ENCODE measurements around the gene SH3RF2.
A peak's percentile ranks its signal among the peaks of the same experiment; 100 is the strongest.

The SH3RF2 gene

GRCh38 chr5:145971701-145972100, 35.3 kb downstream of the SH3RF2 start:
- no peak overlapping the region for H3K4me3 ChIP-seq
- no peak overlapping the region for H3K27ac ChIP-seq

GRCh38 chr5:145975001-145975360, 38.6 kb downstream of the SH3RF2 start:
- Histone ChIP-seq H3K27ac (no peak overlapping the region), H3K4me3 (no peak overlapping the region)

DNA sequence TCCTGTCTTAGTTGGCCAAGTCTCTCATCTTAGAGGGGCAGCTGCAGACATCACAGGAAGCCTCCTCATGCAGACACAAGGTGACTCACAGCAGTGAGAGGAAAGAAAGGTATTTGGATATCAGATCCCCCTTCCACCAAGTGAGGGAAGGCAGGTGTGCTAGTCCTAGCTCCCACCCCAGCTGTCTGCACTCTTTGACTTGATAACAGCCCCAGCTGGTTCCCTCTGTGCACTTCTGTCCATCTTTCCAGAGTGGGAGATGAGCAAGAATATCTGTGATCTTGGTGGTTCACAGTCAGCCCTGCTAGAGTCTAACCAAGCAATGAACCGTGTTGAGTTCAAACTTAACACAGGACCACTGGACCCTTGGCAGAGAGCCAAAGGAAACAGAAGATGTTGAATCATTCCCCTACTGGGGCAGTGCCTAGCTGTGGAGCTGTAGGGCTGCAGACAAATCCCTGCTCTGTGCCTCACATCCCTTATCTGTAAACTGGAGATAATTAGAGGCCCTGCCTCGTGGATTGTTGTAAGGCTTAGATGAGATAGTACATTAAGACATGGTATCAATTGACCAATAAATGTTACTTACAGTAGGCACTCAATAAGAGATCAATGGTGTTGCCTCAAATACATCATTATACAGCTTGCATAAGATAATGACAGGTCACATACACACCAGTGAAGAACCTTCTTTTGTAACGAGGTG, 39.1 kb downstream of the SH3RF2 start:
- Histone ChIP-seq H3K27ac (peak overlapping the region in 2 of 21 experiments; percentile 1 to 54), H3K4me3 (no peak overlapping the region)

GRCh38 chr5:145976431-145977155, 40.2 kb downstream of the SH3RF2 start:
- H3K4me3 ChIP-seq: no peak overlapping the region
- H3K27ac ChIP-seq: peak overlapping the region in 3 of 21 experiments; percentile 52 to 54 (median 53)

GRCh38 chr5:145978171-145978570, 41.8 kb downstream of the SH3RF2 start:
- no peak overlapping the region for H3K4me3 ChIP-seq
- H3K27ac ChIP-seq: peak overlapping the region in 2 of 21 experiments; percentile 10 to 26

GRCh38 chr5:145978708-145979107, 42.3 kb downstream of the SH3RF2 start:
- Histone ChIP-seq H3K27ac (peak overlapping the region in 4 of 21 experiments; percentile 8 to 40 (median 10)), H3K4me3 (no peak overlapping the region)

DNA sequence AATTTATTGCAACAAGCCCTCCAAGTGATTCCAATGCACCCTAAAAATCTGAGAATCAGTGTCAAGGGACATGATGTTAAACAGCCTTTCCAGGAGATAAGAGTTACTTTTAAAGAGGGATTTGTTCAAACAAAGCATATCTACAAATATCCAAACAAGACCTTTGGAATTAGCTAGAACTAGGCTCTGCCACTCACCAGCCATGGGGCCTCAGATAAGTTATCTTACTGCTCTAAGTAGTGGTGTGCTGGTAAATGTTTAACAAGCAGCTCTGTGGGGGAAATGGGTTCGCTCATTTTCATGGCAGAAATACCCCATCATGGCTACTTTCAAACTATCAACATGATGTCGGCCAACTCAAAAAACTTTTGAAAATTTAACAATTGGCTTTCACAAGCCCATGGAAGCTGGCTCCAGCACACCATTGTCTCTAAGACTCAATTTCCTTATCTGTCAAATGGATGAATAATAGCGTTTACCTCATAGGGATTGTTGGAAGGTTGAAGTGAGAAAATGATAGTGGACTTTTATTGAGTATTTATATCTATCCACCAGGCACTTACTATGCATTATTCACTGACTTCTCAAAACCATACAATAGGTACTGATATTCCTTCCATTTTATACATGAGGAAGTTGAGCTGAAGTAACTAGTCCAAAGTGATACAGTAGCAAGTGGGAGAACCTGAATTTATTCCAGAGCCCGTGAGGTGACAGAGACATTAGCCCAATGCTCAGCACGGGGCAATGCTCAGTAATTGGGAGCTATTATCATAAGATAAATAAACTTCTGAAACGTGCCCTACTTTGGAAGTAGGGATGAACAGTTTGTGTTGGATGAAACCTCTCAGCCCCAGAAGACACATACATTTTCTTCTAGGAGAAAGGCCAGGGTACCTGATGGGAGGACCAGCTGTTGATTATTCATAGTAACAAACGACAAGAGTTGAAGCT, 43.2 kb downstream of the SH3RF2 start:
- Histone ChIP-seq H3K27ac (peak overlapping the region in 5 of 21 experiments; percentile 8 to 47 (median 30)), H3K4me3 (no peak overlapping the region)

GRCh38 chr5:145980259-145980658, 43.9 kb downstream of the SH3RF2 start:
- H3K27ac ChIP-seq: peak overlapping the region in 1 of 21 experiments; percentile 30
- H3K4me3 ChIP-seq: no peak overlapping the region

DNA sequence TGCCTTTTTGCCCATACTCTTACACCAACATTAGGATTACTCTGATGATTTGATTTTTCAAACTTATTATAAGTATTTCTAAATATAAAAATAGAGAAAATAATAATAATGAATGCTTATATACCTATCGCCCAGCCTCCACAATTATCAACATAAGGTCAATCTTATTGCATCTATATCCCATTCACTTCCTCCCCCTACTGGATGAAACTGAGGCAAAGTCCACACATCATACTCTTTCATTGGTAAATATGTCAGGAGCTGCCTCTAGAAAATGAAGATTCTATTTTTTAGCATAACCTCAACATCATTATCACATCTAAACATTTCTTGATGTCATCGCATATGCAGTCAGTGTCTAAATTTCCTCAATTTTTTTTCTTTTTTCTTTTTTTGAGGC, 44.3 kb downstream of the SH3RF2 start:
- Histone ChIP-seq H3K27ac (peak overlapping the region in 2 of 21 experiments; percentile 13 to 21), H3K4me3 (no peak overlapping the region)

DNA sequence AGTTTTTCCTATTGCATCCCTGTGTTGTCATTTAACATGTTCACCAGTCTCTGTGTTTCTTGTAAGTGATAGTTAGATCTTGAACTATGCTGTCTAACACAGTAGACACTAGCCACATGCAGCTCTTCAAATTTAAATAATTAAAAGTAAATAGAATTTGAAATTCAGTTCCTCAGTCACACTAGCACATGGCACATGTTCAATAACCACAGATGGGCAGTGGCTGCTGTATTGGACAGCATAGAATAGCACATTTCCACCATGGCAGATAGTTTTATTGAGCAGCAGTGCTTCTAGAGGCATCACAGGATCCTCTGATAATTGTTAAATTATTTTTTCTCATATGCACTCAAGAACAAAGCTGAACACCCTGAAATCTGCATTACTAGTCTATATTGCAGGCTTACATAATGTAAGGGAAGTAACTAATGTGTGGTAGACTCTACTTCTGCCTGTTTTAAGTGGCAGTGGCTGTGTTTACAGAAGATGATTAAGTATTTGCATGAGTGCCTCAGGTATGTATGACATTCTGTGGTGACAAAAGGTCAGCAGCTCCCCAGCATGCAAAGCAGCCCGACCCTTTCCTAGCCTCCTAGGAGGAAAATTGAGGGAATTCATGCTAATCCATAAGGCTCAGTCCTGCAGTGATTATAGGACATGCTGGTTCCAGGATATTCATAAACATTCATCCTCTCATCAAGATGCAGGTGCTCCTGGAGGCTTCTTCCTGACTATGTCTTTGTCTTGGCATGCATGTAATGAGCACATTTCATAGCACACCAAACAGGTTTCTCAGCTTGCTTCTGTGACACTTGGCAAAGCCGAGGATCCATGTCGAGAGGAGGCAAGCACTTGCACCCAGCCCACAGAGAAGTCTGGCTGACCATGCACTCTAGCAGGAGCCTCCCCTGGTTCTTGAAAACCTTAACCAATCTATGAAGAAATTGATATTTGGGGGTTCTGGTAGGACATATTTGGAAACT, 45.5 kb downstream of the SH3RF2 start:
- H3K27ac ChIP-seq: peak overlapping the region in 9 of 21 experiments; percentile 3 to 69 (median 45)
- no peak overlapping the region for H3K4me3 ChIP-seq

DNA sequence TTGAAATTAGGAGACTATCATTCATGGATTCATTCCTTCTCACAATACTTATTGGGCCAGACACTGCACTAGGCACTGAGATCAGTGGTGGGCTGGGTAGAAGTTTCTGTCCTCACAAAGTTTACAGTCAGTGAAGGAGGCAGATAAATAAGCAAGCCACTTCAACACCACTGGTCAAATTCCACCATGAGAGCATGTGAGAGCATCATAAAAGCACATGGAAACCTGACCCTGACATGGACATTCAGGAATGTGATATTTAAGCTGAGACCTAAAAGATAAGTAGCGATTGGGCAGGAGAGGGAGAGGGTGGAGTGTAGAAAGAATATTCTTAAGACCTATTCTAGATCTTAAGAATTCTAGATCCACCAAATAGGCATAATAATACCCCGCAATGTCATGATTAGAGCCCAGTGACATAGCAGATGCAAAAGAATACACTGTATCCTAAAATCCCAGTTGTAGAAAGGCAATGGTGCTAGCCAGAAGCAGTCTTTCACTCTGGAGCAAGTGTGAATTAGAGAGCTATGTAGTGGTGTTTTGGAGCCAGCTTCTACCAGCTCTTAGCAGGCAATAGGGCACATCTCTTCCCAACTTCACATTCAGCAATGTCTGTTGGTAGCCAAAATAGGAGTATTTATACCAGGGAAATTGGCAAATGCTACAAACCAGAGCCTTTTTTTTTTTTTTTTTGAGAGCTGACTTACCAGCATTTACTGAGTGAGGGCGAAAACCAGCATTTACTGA, 46.4 kb downstream of the SH3RF2 start:
- Histone ChIP-seq H3K4me3 (no peak overlapping the region), H3K27ac (peak overlapping the region in 12 of 21 experiments; percentile 2 to 69 (median 39))

DNA sequence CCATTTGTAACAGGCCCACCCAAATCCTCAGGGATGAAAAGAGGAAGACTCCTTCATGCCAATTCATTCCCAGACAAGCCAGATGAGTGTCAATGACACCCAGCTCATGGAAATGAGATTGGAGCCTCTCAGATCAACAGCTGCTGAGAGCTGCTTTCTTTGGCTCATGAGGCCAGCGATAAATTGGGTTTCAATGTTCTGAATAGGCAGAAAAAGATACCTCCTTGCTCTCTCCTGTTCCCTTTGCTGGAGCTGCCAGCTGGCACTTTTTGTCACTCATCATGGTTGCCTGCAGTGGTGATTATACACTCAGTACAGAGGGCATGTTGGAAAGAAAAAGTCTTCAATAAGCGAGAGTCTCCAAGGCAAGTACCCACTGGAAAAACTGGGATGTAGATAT, 47.1 kb downstream of the SH3RF2 start:
- Histone ChIP-seq H3K27ac (peak overlapping the region in 13 of 21 experiments; percentile 2 to 69 (median 40)), H3K4me3 (no peak overlapping the region)

DNA sequence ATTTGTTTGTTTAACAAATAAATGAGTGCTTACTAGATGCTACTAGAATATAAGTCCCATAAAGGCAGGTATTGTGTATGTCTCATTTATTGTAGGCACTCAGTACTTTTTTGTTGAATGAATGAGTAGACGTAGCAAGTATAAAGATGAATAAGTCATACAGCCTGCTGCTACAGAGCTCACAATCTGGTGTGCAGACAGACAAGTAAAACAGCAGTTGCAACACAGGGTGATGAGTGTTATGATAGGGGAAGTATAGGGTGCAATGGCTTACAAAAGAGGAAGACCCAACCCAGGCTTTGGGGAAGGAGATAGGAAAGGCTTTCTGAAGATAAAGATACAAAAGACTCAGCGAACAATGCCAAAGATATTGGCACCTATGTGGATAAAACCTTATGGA, 47.7 kb downstream of the SH3RF2 start:
- Histone ChIP-seq H3K27ac (peak overlapping the region in 6 of 21 experiments; percentile 7 to 69 (median 30)), H3K4me3 (no peak overlapping the region)

DNA sequence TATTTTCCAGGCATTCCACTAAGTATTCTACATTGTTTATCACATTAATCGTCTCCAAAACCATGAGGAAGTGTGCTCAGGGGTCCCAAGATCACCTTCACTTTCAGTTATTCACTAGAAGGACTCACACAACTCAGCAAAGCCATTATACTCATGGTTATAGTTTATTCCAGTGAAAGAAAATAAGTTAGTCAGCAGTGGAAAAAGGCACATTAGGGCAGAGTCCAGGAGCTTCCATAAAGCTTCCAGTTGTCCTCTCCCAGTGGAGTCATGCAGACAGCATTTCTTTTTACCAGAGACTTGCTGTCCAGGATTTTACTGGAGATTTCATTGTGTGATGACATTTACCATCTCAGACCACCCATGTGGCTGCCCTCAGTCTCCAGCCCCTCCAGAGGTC, 51.5 kb downstream of the SH3RF2 start:
- H3K27ac ChIP-seq: no peak overlapping the region
- H3K4me3 ChIP-seq: no peak overlapping the region

- H3K4me3 ChIP-seq: no peak overlapping the region
- no peak overlapping the region for H3K27ac ChIP-seq
These were observed 52.6 kb downstream of the SH3RF2 start for GRCh38 chr5:145988993-145989392.

GRCh38 chr5:145989428-145989827, 53.0 kb downstream of the SH3RF2 start:
- Histone ChIP-seq H3K27ac (no peak overlapping the region), H3K4me3 (no peak overlapping the region)

DNA sequence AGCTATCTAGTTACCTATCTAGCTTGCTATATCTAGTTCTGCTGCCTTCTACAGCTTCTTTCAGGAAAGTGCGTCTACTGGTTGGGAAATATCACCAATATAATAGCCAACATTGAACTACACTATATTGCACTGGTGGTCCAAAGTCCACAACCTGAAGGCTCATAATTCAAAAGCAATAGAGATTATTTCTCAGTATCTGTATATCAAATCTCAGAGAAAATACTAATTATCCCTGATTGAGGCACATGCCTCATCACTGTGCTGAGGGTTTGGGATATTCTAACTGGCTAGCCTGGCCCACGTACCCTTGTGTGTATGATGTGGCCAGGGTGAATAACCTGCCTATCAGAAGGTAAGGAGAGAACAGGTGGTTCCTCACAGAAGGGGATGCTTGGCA, 53.8 kb downstream of the SH3RF2 start:
- no peak overlapping the region for H3K4me3 ChIP-seq

DNA sequence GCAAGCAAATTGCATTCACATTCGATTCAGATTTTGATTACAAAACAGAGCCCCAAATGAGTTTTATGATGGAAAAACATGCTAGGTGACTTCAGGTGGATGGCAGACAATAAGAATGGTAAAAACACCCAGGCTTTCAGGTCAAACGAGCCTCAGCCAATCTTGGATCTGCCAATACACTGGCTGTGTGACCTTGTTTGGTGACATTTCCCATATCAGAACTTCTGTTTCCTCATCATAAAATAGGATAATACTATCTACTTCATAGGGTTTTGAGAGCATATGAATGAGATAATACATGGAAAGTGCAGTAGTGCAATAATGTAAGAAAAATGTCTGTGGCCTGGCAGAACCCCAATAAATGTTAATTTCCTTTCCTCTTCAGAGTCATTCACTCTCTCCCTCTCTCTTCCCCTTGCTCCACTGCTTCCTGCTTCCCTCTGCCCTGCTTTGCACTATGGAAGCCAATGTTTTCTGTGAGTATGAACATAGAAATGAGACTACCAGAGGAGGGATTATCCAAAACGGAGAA, 54.7 kb downstream of the SH3RF2 start:
- Histone ChIP-seq H3K27ac (no peak overlapping the region), H3K4me3 (no peak overlapping the region)

More for the DNA sequence above, 53.8 kb downstream of the SH3RF2 start:
- no peak overlapping the region for H3K27ac ChIP-seq

Data from skin epidermis (tissue), 12 donors.